HepG2 (cell line): ENCODE measurements around the gene IL1RL2. TPM values are rescaled to one million over a fixed set of nuclear protein-coding genes. Genes with fewer than 3 reads are reported as not detected.

Experiments
- DMAP1 ChIP-seq: IDR thresholded peaks from 2 replicates; pipeline ENCODE4 v1.6.1; 2016
- KDM5B ChIP-seq: sonication (generic); formaldehyde crosslinking; IDR thresholded peaks from 2 replicates; pipeline ENCODE4 v1.4.0; 2020; ENCODE audit warnings: missing genetic modification reagents, mild to moderate bottlenecking, borderline replicate concordance
- NCOA2 ChIP-seq: sonication (generic); formaldehyde crosslinking; IDR thresholded peaks from 2 replicates; pipeline ENCODE4 v1.8.0; 2022; ENCODE audit warnings: inconsistent platforms
- NFKBIZ ChIP-seq: IDR thresholded peaks from 2 replicates; pipeline ENCODE4 v1.6.1; 2018; ENCODE audit warnings: missing genetic modification reagents, missing compliant biosample characterization
- NFYB ChIP-seq: sonication (generic); formaldehyde crosslinking; IDR thresholded peaks from 2 replicates; pipeline ENCODE4 v1.4.0; 2020; ENCODE audit warnings: missing genetic modification reagents
- SIX4 ChIP-seq: sonication (generic); formaldehyde crosslinking; IDR thresholded peaks from 2 replicates; pipeline ENCODE4 v1.4.0; 2020; ENCODE audit warnings: missing genetic modification reagents
- TEAD3 ChIP-seq: optimal IDR thresholded peaks from 2 replicates; pipeline ENCODE3; 2016; ENCODE audit warnings: borderline replicate concordance
- ZBTB21 ChIP-seq: sonication (generic); formaldehyde crosslinking; IDR thresholded peaks from 2 replicates; pipeline ENCODE4 v1.4.0; 2020; ENCODE audit warnings: missing genetic modification reagents
- ZNF550 ChIP-seq: sonication (generic); formaldehyde crosslinking; IDR thresholded peaks from 2 replicates; pipeline ENCODE4 v1.4.0; 2020; ENCODE audit warnings: mild to moderate bottlenecking, missing genetic modification reagents, borderline replicate concordance
- ZNF883 ChIP-seq: sonication (generic); formaldehyde crosslinking; IDR thresholded peaks from 2 replicates; pipeline ENCODE4 v1.5.1; 2020; ENCODE audit warnings: mild to moderate bottlenecking, missing genetic modification reagents; ENCODE audit errors: not compliant biosample characterization
- polyA plus RNA-seq, 8 experiments: library from polyadenylated mRNA; depleted of rRNA in 3 of 8; stranded (reverse) in 7 of 8; unstranded in 1 of 8; fragments of >200 nt; fragmentation: Illumina TruSeq in 4 of 8; extraction: Trizol in 4 of 8; gene quantifications; 2 replicates each; pipeline versions ENCODE4 v1.2.1 to v1.2.3, GENCODE V29; 2011 to 2016; ENCODE audit warnings: low read depth in 4 of 8, missing spikeins in 1 of 8, mixed read lengths in 1 of 8; ENCODE audit not compliant: insufficient read depth in 1 of 8
- total RNA-seq, 5 experiments: library from RNA; depleted of rRNA; stranded (reverse); fragments of >200 nt; fragmentation: Illumina TruSeq; extraction: Trizol; gene quantifications; 2 replicates each; pipeline ENCODE4 v1.2.3, GENCODE V29; 2016; ENCODE audit warnings: low read depth in 1 of 5
- TF ChIP-seq, protein P1 (sequence below): sonication (generic); formaldehyde crosslinking; conservative IDR thresholded peaks from 2 replicates; pipeline ENCODE4 v1.8.0; 2022; ENCODE audit warnings: mild to moderate bottlenecking, moderate library complexity, missing genetic modification reagents
- TF ChIP-seq, protein P2 (sequence below), 2 experiments: IDR thresholded peaks; 2 replicates each; pipeline ENCODE4 v1.6.1; 2011 to 2012; ENCODE audit warnings: low read length in 2 of 2, borderline replicate concordance in 1 of 2, low read depth in 1 of 2, mild to moderate bottlenecking in 1 of 2, moderate library complexity in 1 of 2
- TF ChIP-seq, protein P3 (sequence below): IDR thresholded peaks from 2 replicates; pipeline ENCODE4 v1.6.1; 2016
- TF ChIP-seq, protein P4 (sequence below): sonication (generic); formaldehyde crosslinking; IDR thresholded peaks from 2 replicates; pipeline ENCODE4 v1.4.0; 2020; ENCODE audit warnings: missing genetic modification reagents

The IL1RL2 gene
- total and polyA plus RNA-seq, 2 of the 13 experiments (the other 11 are each of a cell fraction or from before 2014, with no cell fraction given) = 0.03 TPM; not detected in 1

DNA sequence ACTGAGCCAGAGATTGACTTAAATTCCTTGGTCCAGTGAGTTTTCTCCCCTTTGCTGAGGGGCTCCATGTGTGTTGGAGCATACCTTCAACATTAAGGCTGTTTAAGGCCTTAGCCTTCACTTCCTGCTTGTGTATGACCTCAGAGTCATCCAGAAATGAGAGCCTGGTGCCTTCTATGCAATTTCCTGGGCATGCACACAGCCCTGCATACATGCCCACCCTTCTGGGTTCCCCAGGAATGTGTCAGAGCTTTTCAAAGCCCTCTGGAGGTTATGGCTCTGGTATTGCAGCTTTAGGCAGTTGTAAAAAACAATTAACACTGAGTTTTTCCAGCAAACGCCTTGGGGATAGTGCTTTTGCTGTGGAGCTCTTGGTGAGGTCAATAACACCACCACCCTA, 27.5 kb upstream of the IL1RL2 start (continued):
- TF ChIP-seq, protein P1, sequence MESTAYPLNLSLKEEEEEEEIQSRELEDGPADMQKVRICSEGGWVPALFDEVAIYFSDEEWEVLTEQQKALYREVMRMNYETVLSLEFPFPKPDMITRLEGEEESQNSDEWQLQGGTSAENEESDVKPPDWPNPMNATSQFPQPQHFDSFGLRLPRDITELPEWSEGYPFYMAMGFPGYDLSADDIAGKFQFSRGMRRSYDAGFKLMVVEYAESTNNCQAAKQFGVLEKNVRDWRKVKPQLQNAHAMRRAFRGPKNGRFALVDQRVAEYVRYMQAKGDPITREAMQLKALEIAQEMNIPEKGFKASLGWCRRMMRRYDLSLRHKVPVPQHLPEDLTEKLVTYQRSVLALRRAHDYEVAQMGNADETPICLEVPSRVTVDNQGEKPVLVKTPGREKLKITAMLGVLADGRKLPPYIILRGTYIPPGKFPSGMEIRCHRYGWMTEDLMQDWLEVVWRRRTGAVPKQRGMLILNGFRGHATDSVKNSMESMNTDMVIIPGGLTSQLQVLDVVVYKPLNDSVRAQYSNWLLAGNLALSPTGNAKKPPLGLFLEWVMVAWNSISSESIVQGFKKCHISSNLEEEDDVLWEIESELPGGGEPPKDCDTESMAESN = no peak
- TF ChIP-seq NFYB (CRISPR knock-in tag) (no peak), DMAP1 (CRISPR knock-in tag) (no peak), NFKBIZ (no peak), ZBTB21 (peak; percentile 33; the same call in 1 of the 2 replicates), KDM5B (CRISPR knock-in tag) (no peak), ZNF550 (no peak), ZNF883 (CRISPR knock-in tag) (no peak), TEAD3 (CRISPR knock-in tag) (peak; percentile 74), NCOA2 (CRISPR knock-in tag) (no peak), SIX4 (CRISPR knock-in tag) (no peak)
- TF ChIP-seq, protein P2, sequence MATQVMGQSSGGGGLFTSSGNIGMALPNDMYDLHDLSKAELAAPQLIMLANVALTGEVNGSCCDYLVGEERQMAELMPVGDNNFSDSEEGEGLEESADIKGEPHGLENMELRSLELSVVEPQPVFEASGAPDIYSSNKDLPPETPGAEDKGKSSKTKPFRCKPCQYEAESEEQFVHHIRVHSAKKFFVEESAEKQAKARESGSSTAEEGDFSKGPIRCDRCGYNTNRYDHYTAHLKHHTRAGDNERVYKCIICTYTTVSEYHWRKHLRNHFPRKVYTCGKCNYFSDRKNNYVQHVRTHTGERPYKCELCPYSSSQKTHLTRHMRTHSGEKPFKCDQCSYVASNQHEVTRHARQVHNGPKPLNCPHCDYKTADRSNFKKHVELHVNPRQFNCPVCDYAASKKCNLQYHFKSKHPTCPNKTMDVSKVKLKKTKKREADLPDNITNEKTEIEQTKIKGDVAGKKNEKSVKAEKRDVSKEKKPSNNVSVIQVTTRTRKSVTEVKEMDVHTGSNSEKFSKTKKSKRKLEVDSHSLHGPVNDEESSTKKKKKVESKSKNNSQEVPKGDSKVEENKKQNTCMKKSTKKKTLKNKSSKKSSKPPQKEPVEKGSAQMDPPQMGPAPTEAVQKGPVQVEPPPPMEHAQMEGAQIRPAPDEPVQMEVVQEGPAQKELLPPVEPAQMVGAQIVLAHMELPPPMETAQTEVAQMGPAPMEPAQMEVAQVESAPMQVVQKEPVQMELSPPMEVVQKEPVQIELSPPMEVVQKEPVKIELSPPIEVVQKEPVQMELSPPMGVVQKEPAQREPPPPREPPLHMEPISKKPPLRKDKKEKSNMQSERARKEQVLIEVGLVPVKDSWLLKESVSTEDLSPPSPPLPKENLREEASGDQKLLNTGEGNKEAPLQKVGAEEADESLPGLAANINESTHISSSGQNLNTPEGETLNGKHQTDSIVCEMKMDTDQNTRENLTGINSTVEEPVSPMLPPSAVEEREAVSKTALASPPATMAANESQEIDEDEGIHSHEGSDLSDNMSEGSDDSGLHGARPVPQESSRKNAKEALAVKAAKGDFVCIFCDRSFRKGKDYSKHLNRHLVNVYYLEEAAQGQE (IDR thresholded peaks at IDR 0.05; ENCODE audit: borderline replicate concordance in 1 of 2, low read depth in 1 of 2, low read length in 2 of 2) = no peak
- TF ChIP-seq, protein P3, sequence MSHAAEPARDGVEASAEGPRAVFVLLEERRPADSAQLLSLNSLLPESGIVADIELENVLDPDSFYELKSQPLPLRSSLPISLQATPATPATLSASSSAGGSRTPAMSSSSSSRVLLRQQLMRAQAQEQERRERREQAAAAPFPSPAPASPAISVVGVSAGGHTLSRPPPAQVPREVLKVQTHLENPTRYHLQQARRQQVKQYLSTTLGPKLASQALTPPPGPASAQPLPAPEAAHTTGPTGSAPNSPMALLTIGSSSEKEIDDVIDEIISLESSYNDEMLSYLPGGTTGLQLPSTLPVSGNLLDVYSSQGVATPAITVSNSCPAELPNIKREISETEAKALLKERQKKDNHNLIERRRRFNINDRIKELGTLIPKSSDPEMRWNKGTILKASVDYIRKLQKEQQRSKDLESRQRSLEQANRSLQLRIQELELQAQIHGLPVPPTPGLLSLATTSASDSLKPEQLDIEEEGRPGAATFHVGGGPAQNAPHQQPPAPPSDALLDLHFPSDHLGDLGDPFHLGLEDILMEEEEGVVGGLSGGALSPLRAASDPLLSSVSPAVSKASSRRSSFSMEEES (CRISPR knock-in tag) = no peak
- TF ChIP-seq, protein P4, sequence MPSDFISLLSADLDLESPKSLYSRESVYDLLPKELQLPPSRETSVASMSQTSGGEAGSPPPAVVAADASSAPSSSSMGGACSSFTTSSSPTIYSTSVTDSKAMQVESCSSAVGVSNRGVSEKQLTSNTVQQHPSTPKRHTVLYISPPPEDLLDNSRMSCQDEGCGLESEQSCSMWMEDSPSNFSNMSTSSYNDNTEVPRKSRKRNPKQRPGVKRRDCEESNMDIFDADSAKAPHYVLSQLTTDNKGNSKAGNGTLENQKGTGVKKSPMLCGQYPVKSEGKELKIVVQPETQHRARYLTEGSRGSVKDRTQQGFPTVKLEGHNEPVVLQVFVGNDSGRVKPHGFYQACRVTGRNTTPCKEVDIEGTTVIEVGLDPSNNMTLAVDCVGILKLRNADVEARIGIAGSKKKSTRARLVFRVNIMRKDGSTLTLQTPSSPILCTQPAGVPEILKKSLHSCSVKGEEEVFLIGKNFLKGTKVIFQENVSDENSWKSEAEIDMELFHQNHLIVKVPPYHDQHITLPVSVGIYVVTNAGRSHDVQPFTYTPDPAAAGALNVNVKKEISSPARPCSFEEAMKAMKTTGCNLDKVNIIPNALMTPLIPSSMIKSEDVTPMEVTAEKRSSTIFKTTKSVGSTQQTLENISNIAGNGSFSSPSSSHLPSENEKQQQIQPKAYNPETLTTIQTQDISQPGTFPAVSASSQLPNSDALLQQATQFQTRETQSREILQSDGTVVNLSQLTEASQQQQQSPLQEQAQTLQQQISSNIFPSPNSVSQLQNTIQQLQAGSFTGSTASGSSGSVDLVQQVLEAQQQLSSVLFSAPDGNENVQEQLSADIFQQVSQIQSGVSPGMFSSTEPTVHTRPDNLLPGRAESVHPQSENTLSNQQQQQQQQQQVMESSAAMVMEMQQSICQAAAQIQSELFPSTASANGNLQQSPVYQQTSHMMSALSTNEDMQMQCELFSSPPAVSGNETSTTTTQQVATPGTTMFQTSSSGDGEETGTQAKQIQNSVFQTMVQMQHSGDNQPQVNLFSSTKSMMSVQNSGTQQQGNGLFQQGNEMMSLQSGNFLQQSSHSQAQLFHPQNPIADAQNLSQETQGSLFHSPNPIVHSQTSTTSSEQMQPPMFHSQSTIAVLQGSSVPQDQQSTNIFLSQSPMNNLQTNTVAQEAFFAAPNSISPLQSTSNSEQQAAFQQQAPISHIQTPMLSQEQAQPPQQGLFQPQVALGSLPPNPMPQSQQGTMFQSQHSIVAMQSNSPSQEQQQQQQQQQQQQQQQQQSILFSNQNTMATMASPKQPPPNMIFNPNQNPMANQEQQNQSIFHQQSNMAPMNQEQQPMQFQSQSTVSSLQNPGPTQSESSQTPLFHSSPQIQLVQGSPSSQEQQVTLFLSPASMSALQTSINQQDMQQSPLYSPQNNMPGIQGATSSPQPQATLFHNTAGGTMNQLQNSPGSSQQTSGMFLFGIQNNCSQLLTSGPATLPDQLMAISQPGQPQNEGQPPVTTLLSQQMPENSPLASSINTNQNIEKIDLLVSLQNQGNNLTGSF (CRISPR knock-in tag) = no peak
